A673 (cell line): ENCODE results near the gene TSPYL4. TPM values are rescaled to one million over a fixed set of nuclear protein-coding genes. Genes with fewer than 3 reads are reported as not detected.
A peak's percentile ranks its signal among the peaks of the same experiment; 100 is the strongest.

ENCODE experiments used
- BruUV-seq: library from RNA; stranded (reverse); fragments of 400-500 nt; replicated peaks from 2 replicates; lab custom pipeline; 2021; lab: Mats Ljungman, UMichigan
- CTCF ChIA-PET: fragments of 300-600 bp; sonication (Branson Sonifier 250); formaldehyde crosslinking; loops from one replicate; lab custom pipeline; 2022; ENCODE audit warnings: antibody characterized with exemption; lab: Charles Lee
- POLR2A ChIA-PET: fragments of 300-600 bp; sonication (Branson Sonifier 250); formaldehyde crosslinking; loops from one replicate; lab custom pipeline; 2022; ENCODE audit warnings: antibody characterized with exemption; ENCODE audit not compliant: low non-redundant PET; lab: Charles Lee
- DNase-seq: peaks from one replicate; pipeline ENCODE4 v3.0.0-alpha.2; 2015; ENCODE audit warnings: low spot score
- H3K27ac ChIP-seq: fragments of 200-600 bp; sonication (generic); 2 replicates; pipeline ENCODE4 v1.5.1; 2016; ENCODE audit warnings: mixed run types, low read depth, mild to moderate bottlenecking, mixed read lengths, antibody characterized with exemption, low read length; ENCODE audit not compliant: poor library complexity, severe bottlenecking
- H3K27me3 ChIP-seq: fragments of 200-600 bp; sonication (generic); replicated peaks from 2 replicates; pipeline ENCODE4 v1.6.1; 2017; ENCODE audit warnings: mixed run types, low read depth, mild to moderate bottlenecking, mixed read lengths, antibody characterized with exemption, low read length; ENCODE audit not compliant: insufficient read depth, poor library complexity
- H3K36me3 ChIP-seq: fragments of 200-600 bp; sonication (generic); 2 replicates; pipeline ENCODE4 v1.6.1; 2016; ENCODE audit warnings: mixed run types, mild to moderate bottlenecking, mixed read lengths, antibody characterized with exemption, low read length; ENCODE audit not compliant: insufficient read depth, poor library complexity, severe bottlenecking
- H3K4me1 ChIP-seq: fragments of 200-600 bp; sonication (generic); 2 replicates; pipeline ENCODE4 v1.6.1; 2017; ENCODE audit warnings: mixed run types, mild to moderate bottlenecking, mixed read lengths, antibody characterized with exemption, low read length; ENCODE audit not compliant: insufficient read depth, poor library complexity, severe bottlenecking
- H3K4me3 ChIP-seq: fragments of 200-600 bp; sonication (generic); 2 replicates; pipeline ENCODE4 v1.5.1; 2016; ENCODE audit warnings: low read depth, mixed run types, mild to moderate bottlenecking, mixed read lengths, low read length; ENCODE audit not compliant: poor library complexity, severe bottlenecking
- H3K9me3 ChIP-seq: fragments of 200-600 bp; sonication (generic); 2 replicates; pipeline ENCODE4 v1.6.1; 2016; ENCODE audit warnings: mixed run types, low read depth, mild to moderate bottlenecking, mixed read lengths, antibody characterized with exemption, low read length; ENCODE audit not compliant: poor library complexity, severe bottlenecking
- EZH2 ChIP-seq: fragments of 200-600 bp; sonication (generic); IDR thresholded peaks from 2 replicates; pipeline ENCODE4 v1.6.1; 2017; ENCODE audit warnings: borderline replicate concordance, low read depth, mild to moderate bottlenecking, mixed read lengths, antibody characterized with exemption, low read length; ENCODE audit not compliant: poor library complexity, severe bottlenecking
- intact Hi-C: fragments of 100-400 bp; cut with micrococcal nuclease; formaldehyde crosslinking; loops from one replicate; pipeline ENCODE4 v1.10.0; 2022; ENCODE audit not compliant: unreplicated experiment
- total RNA-seq: library from RNA; stranded (reverse); gene quantifications from 2 replicates; pipeline ENCODE4 v1.2.3, GENCODE V29; 2021
- TF ChIP-seq, protein P1 (sequence below): fragments of 300-800, 200-600 bp; sonication (generic); conservative IDR thresholded peaks from 2 replicates; pipeline ENCODE4 v1.5.1; 2017; ENCODE audit warnings: low read depth, mild to moderate bottlenecking, antibody characterized with exemption, low read length, moderate library complexity, mixed read lengths

TSPYL4 gene
- total RNA-seq, 1 experiment from 2014 or later: 17.2 TPM

DNA sequence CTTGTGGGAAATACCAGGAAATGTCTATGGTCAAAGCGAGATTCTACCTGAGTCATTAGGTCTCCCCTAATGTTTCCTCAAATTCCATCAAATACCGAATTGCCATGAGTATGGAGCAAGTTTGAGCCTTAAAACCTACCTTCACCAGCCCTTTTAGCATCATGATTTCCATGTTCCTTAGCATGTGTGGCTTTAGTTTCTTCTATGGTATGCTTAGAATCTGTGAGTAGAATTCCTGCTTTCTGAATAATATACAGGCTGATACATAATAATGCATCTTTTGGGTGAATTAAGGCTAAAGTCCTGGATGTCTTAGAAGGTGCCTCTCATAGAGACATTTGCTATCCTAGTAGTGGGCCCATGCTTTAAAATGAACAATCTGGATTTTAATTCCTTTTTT lies 32.0 kb downstream of the TSPYL4 start:
- POLR2A ChIA-PET: no interaction called here
- H3K9me3 ChIP-seq: no peaks in the 10 kb centered on the region

DNA sequence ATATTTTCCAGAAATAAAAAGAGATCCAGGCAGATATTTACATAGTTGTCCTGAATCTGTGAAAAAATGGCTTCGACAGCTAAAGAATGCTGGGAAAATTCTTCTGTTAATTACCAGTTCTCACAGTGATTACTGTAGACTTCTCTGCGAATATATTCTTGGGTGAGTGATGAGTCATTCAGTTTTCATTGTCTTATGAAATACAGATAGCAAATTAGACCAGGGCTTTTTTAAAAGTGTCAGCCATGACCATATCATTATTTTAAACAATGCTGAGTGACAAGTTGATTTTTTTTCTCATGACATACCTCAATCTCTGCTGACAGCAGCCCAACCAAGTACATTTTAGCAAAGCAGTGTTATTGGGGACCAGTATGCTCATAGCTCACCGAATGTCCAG lies 32.8 kb downstream of the TSPYL4 start:
- no peaks in the 10 kb centered on the region for H3K9me3 ChIP-seq
- DNase-seq: peak; percentile 33
- H3K4me3 ChIP-seq: no peak overlapping the region
- H3K36me3 ChIP-seq: no peaks in the 10 kb centered on the region
- H3K27ac ChIP-seq: no peak overlapping the region
- H3K4me1 ChIP-seq: peaks cover 16% of the 10 kb centered on the region
- POLR2A ChIA-PET: no interaction called here
- no peaks in the 10 kb centered on the region for H3K27me3 ChIP-seq
- intact Hi-C loops: no loop called here
- BruUV-seq: no TSS peak
- CTCF ChIA-PET: no interaction called here
- TF ChIP-seq EZH2: no peak
- TF ChIP-seq, protein P1, sequence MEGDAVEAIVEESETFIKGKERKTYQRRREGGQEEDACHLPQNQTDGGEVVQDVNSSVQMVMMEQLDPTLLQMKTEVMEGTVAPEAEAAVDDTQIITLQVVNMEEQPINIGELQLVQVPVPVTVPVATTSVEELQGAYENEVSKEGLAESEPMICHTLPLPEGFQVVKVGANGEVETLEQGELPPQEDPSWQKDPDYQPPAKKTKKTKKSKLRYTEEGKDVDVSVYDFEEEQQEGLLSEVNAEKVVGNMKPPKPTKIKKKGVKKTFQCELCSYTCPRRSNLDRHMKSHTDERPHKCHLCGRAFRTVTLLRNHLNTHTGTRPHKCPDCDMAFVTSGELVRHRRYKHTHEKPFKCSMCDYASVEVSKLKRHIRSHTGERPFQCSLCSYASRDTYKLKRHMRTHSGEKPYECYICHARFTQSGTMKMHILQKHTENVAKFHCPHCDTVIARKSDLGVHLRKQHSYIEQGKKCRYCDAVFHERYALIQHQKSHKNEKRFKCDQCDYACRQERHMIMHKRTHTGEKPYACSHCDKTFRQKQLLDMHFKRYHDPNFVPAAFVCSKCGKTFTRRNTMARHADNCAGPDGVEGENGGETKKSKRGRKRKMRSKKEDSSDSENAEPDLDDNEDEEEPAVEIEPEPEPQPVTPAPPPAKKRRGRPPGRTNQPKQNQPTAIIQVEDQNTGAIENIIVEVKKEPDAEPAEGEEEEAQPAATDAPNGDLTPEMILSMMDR: no peak

More for the DNA sequence above, 32.0 kb downstream of the TSPYL4 start:
- Histone ChIP-seq H3K27ac (no peak overlapping the region), H3K27me3 (no peaks in the 10 kb centered on the region), H3K4me1 (peaks cover 16% of the 10 kb centered on the region), H3K4me3 (no peak overlapping the region), H3K36me3 (no peaks in the 10 kb centered on the region)
- BruUV-seq: no TSS peak
- no peak for TF ChIP-seq EZH2
- CTCF ChIA-PET: no interaction called here
- DNase-seq: no peak
- intact Hi-C loops: no loop called here

DNA sequence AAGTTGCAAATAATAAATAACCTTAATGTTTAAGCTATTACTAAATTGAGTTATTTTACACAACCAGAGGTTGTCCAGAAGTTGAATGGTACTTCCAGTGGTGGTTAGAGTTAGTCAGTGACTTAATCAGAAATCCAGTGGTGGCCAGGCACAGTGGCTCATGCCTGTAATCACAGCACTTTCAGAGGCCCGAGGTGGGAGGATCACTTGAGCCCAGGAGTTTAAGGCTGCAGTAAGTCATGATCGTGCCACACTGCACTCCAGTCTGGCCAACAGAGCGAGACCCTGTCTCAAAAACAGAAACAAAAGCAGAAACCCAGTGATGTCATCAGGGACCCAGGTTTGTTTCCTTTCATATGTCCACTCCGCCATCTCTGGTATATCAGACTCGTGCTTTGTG lies 35.0 kb downstream of the TSPYL4 start:
- H3K36me3 ChIP-seq: no peaks in the 10 kb centered on the region
- H3K27ac ChIP-seq: no peak overlapping the region
- no TSS peak for BruUV-seq
- CTCF ChIA-PET: no interaction called here
- H3K4me1 ChIP-seq: peaks cover 16% of the 10 kb centered on the region
- no peak for DNase-seq
- H3K4me3 ChIP-seq: no peak overlapping the region
- H3K27me3 ChIP-seq: no peaks in the 10 kb centered on the region
- intact Hi-C loops: loop anchor here (5.0 to 10.0 kb wide), 3 partner anchors 343 to 748 kb away; no protein-coding TSS in a partner anchor
- H3K9me3 ChIP-seq: no peaks in the 10 kb centered on the region
- POLR2A ChIA-PET: no interaction called here
- TF ChIP-seq, protein P1: no peak
- TF ChIP-seq EZH2: no peak

DNA sequence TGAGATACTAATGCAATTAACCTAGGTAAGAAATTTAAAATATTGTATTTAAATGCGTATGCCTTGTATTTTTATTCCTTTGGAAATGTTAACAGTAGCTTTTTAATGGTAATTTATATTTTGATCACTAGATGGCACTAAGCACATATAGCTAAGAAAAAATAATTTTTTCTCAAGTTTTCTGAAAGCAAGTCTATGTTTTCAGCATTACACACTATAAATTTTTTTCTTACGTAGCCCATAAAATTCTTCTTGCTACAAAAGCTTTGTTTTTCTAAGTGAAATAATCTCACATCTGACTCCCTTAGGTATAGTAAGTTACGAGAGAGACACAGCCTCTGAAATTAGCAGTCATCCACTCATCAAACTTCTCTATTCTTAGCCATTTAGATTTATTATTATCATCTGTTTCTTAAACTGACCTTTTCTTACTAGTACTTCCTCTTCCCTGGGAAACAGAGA lies 35.7 kb downstream of the TSPYL4 start:
- Histone ChIP-seq H3K27ac (no peak overlapping the region), H3K9me3 (no peaks in the 10 kb centered on the region), H3K4me3 (no peak overlapping the region), H3K27me3 (no peaks in the 10 kb centered on the region), H3K4me1 (peaks cover 16% of the 10 kb centered on the region), H3K36me3 (no peaks in the 10 kb centered on the region)
- intact Hi-C loops: loop anchor here (5.0 to 10.0 kb wide), 3 partner anchors 344 to 749 kb away; no protein-coding TSS in a partner anchor
- ChIA-PET POLR2A (interaction anchor here (0.7 kb wide), 1 partner anchor 11 kb away, joined by 7 read pairs; no protein-coding TSS in a partner anchor), CTCF (interaction anchor here (0.6 kb wide), 1 partner anchor 548 kb away, joined by 7 read pairs; no protein-coding TSS in a partner anchor)
- no peak for TF ChIP-seq EZH2
- TF ChIP-seq, protein P1: peak; percentile 65
- peak; percentile 40 for DNase-seq
- BruUV-seq: no TSS peak
